ENCODE measurements around the gene DCDC2C. TPM values are rescaled to one million over a fixed set of nuclear protein-coding genes. Genes with fewer than 3 reads are reported as not detected.

The DCDC2C gene
- total RNA-seq, 1 donor from 2014 or later = not detected

- Mint-ChIP-seq H3K27ac (no peak overlapping the region), H3K27me3 (ENCODE audit: low read depth) (peaks cover 31% of the 10 kb centered on the region), H3K4me1 (no peaks in the 10 kb centered on the region), H3K4me3 (no peak overlapping the region), H3K36me3 (no peaks in the 10 kb centered on the region), H3K9me3 (peaks cover 17% of the 10 kb centered on the region)
- no peak for TF ChIP-seq CTCF (IDR thresholded peaks at IDR 0.05; ENCODE audit: unreplicated experiment)
- DNase-seq (ENCODE audit: low spot score in 2 of 2, unreplicated experiment in 2 of 2) = no peak
These were observed 135.0 kb downstream of the DCDC2C start for GRCh38 chr2:3838348-3838747.

GRCh38 chr2:3839476-3839875, 136.1 kb downstream of the DCDC2C start:
- H3K4me3 Mint-ChIP-seq = no peak overlapping the region
- no peaks in the 10 kb centered on the region for H3K36me3 Mint-ChIP-seq
- H3K27me3 Mint-ChIP-seq (ENCODE audit: low read depth) = peaks cover 30% of the 10 kb centered on the region
- H3K9me3 Mint-ChIP-seq = peaks cover 17% of the 10 kb centered on the region
- TF ChIP-seq CTCF (IDR thresholded peaks at IDR 0.05; ENCODE audit: unreplicated experiment) = no peak
- no peak for DNase-seq (ENCODE audit: low spot score in 2 of 2, unreplicated experiment in 2 of 2)
- no peaks in the 10 kb centered on the region for H3K4me1 Mint-ChIP-seq
- H3K27ac Mint-ChIP-seq = no peak overlapping the region

- H3K4me1 Mint-ChIP-seq = no peaks in the 10 kb centered on the region
- H3K9me3 Mint-ChIP-seq = peaks cover 17% of the 10 kb centered on the region
- no peak for TF ChIP-seq CTCF (IDR thresholded peaks at IDR 0.05; ENCODE audit: unreplicated experiment)
These were observed 137.3 kb downstream of the DCDC2C start for GRCh38 chr2:3840611-3841155.

GRCh38 chr2:3847397-3848052, 144.2 kb downstream of the DCDC2C start:
- no peak for TF ChIP-seq CTCF (IDR thresholded peaks at IDR 0.05; ENCODE audit: unreplicated experiment)
- Mint-ChIP-seq H3K36me3 (no peaks in the 10 kb centered on the region), H3K4me3 (no peak overlapping the region), H3K27ac (no peak overlapping the region), H3K9me3 (peaks cover 28% of the 10 kb centered on the region), H3K4me1 (no peaks in the 10 kb centered on the region), H3K27me3 (ENCODE audit: low read depth) (peaks cover 34% of the 10 kb centered on the region)
- DNase-seq (ENCODE audit: low spot score in 2 of 2, unreplicated experiment in 2 of 2) = no peak

More at GRCh38 chr2:3840611-3841155, 137.3 kb downstream of the DCDC2C start:
- DNase-seq (ENCODE audit: low spot score in 2 of 2, unreplicated experiment in 2 of 2) = no peak
- H3K4me3 Mint-ChIP-seq = no peak overlapping the region
- peaks cover 32% of the 10 kb centered on the region for H3K27me3 Mint-ChIP-seq (ENCODE audit: low read depth)
- H3K36me3 Mint-ChIP-seq = no peaks in the 10 kb centered on the region
- no peak overlapping the region for H3K27ac Mint-ChIP-seq

- H3K9me3 Mint-ChIP-seq = peaks cover 34% of the 10 kb centered on the region
- H3K27me3 Mint-ChIP-seq (ENCODE audit: low read depth) = peaks cover 29% of the 10 kb centered on the region
- DNase-seq (ENCODE audit: low spot score in 2 of 2, unreplicated experiment in 2 of 2) = no peak
- H3K36me3 Mint-ChIP-seq = no peaks in the 10 kb centered on the region
- no peak overlapping the region for H3K27ac Mint-ChIP-seq
- H3K4me1 Mint-ChIP-seq = no peaks in the 10 kb centered on the region
- no peak overlapping the region for H3K4me3 Mint-ChIP-seq
- no peak for TF ChIP-seq CTCF (IDR thresholded peaks at IDR 0.05; ENCODE audit: unreplicated experiment)
These were observed 145.4 kb downstream of the DCDC2C start for GRCh38 chr2:3848776-3849175.

All from mesothelial cell of epicardium (in vitro differentiated cells).